Parathyroid adenoma (tissue), 2 donors: ENCODE measurements around the gene FGA.

Experiments used
- H2AFZ ChIP-seq: fragments of 300-600 bp; sonication (generic); one replicate; pipeline ENCODE4 v1.7.0; 2017; ENCODE audit warnings: antibody characterized with exemption, mild to moderate bottlenecking
- H3K27ac ChIP-seq: fragments of 300-600 bp; sonication (generic); one replicate; pipeline ENCODE4 v1.7.0; 2017
- H3K27me3 ChIP-seq: fragments of 300-600 bp; sonication (generic); one replicate; pipeline ENCODE4 v1.7.0; 2017; ENCODE audit warnings: low read length; ENCODE audit not compliant: control insufficient read depth, insufficient read depth
- H3K36me3 ChIP-seq: fragments of 300-600 bp; sonication (generic); one replicate; pipeline ENCODE4 v1.7.0; 2017; ENCODE audit warnings: low read length; ENCODE audit not compliant: control insufficient read depth, insufficient read depth
- H3K4me1 ChIP-seq: fragments of 300-600 bp; sonication (generic); one replicate; pipeline ENCODE4 v1.7.0; 2017; ENCODE audit warnings: control low read depth
- H3K4me2 ChIP-seq: fragments of 300-600 bp; sonication (generic); one replicate; pipeline ENCODE4 v1.7.0; 2017; ENCODE audit warnings: low read length
- H3K4me3 ChIP-seq: fragments of 300-600 bp; sonication (generic); one replicate; pipeline ENCODE4 v1.7.0; 2017; ENCODE audit warnings: low read depth, low read length
- H3K79me2 ChIP-seq: fragments of 300-600 bp; sonication (generic); one replicate; pipeline ENCODE4 v1.7.0; 2017; ENCODE audit warnings: control low read depth
- H3K9ac ChIP-seq: fragments of 300-600 bp; sonication (generic); one replicate; pipeline ENCODE4 v1.7.0; 2017; ENCODE audit warnings: mild to moderate bottlenecking
- H3K9me3 ChIP-seq: fragments of 300-600 bp; sonication (generic); one replicate; pipeline ENCODE4 v1.7.0; 2017; ENCODE audit warnings: low read length; ENCODE audit not compliant: control insufficient read depth
- TF ChIP-seq, protein P1 (sequence below): fragments of 300-600 bp; sonication (generic); IDR thresholded peaks from one replicate; pipeline ENCODE4 v1.7.0; 2017; ENCODE audit warnings: antibody characterized with exemption, mild to moderate bottlenecking
- donor health status: primary hyperparathyroidism.

The FGA gene

DNA sequence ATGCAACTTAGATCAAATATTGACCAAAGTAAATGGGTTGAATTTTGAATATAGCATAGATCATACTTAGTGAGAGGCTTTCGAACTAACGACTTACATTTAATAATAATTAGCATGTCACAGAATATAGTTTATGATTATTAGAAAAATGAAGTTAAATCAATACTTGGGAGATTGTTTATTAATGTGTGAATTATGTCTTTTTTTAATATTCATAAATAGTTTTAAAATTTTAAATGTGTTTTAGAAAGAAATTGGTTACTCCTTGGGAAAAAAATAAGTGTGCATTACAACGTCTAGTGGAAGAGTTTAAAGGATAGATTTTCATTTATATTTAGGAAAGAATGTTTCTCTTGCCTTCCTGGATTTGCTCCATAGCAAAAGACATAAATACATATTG, 7.3 kb downstream of the FGA start:
- Histone ChIP-seq H3K79me2 (no peaks in the 10 kb centered on the region), H3K27me3 (no peaks in the 10 kb centered on the region), H3K4me3 (no peak overlapping the region), H3K36me3 (no peaks in the 10 kb centered on the region), H3K4me2 (no peak overlapping the region), H3K4me1 (no peaks in the 10 kb centered on the region), H3K27ac (no peak overlapping the region), H3K9me3 (no peaks in the 10 kb centered on the region), H2AFZ (no peak overlapping the region), H3K9ac (no peak overlapping the region)
- TF ChIP-seq, protein P1, sequence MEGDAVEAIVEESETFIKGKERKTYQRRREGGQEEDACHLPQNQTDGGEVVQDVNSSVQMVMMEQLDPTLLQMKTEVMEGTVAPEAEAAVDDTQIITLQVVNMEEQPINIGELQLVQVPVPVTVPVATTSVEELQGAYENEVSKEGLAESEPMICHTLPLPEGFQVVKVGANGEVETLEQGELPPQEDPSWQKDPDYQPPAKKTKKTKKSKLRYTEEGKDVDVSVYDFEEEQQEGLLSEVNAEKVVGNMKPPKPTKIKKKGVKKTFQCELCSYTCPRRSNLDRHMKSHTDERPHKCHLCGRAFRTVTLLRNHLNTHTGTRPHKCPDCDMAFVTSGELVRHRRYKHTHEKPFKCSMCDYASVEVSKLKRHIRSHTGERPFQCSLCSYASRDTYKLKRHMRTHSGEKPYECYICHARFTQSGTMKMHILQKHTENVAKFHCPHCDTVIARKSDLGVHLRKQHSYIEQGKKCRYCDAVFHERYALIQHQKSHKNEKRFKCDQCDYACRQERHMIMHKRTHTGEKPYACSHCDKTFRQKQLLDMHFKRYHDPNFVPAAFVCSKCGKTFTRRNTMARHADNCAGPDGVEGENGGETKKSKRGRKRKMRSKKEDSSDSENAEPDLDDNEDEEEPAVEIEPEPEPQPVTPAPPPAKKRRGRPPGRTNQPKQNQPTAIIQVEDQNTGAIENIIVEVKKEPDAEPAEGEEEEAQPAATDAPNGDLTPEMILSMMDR = no peak

DNA sequence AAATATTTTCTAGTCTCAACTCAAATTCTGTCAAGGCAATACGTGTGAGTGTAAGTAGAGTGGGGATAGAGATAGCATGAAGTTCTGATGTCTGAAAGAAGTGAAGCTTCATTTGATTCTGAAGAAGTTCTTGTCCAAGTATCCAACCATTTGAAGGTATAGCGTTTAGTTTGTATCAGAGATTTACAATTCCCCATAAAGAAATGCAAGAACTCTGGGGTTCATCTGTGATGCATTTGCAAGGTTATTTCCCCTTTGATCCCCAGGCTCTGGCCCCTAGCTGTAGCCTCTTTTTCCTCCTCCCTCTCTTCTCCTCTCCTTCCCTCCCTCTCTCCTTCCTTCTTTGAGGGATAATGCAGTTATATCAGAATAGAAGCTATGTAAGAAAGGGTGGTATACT, 7.8 kb downstream of the FGA start:
- H3K4me2 ChIP-seq = no peak overlapping the region
- H2AFZ ChIP-seq = no peak overlapping the region
- H3K27me3 ChIP-seq = no peaks in the 10 kb centered on the region
- no peak overlapping the region for H3K9ac ChIP-seq
- no peaks in the 10 kb centered on the region for H3K4me1 ChIP-seq
- no peak overlapping the region for H3K27ac ChIP-seq
- TF ChIP-seq, protein P1 = no peak
- no peaks in the 10 kb centered on the region for H3K79me2 ChIP-seq
- no peak overlapping the region for H3K4me3 ChIP-seq
- H3K9me3 ChIP-seq = no peaks in the 10 kb centered on the region
- no peaks in the 10 kb centered on the region for H3K36me3 ChIP-seq

DNA sequence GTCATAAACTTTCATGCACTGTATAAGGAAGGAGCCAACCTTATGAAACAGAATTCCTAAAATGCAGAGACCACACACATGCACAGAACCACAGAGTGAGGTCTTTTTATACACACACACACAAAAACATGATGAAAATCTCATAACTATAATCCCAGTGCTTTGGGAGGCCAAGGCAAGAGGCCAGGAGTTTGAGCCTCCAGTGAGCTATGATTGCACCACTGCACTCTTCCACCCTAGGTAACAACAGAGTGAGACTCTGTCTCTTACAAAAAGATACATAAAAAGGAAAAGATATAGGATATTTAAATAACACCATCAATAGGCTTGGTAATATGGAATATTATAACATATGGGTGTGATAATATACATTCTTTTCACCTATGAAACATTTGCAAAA, 10.6 kb downstream of the FGA start:
- Histone ChIP-seq H3K9me3 (no peaks in the 10 kb centered on the region), H3K27ac (no peak overlapping the region)

DNA sequence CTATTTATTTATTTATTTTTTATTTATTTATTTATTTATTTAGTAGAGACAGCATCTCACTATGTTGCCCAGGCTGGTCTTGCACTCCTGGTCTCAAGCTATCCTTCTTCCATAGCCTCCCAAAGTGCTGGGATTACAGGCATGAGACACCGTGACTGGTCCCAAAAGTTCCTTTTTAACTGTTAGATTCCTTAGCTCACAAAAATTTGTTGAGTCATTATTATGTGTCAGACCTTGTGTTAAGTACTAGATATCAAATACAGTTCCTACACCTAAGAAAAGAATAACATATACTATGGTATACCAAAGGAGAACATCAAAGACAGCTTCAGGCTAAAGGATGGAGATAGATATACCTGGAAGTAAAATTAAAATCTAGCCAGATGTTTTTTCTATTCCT, 11.6 kb downstream of the FGA start:
- H3K36me3 ChIP-seq = no peaks in the 10 kb centered on the region
- H3K4me1 ChIP-seq = no peaks in the 10 kb centered on the region
- H3K27ac ChIP-seq = no peak overlapping the region
- no peak overlapping the region for H3K9ac ChIP-seq
- H3K4me3 ChIP-seq = no peak overlapping the region
- no peaks in the 10 kb centered on the region for H3K79me2 ChIP-seq
- H2AFZ ChIP-seq = no peak overlapping the region
- H3K4me2 ChIP-seq = no peak overlapping the region
- H3K9me3 ChIP-seq = no peaks in the 10 kb centered on the region
- H3K27me3 ChIP-seq = no peaks in the 10 kb centered on the region
- TF ChIP-seq, protein P1 = no peak

More for the DNA sequence above, 10.6 kb downstream of the FGA start:
- TF ChIP-seq, protein P1 = no peak
- Histone ChIP-seq H3K4me1 (no peaks in the 10 kb centered on the region), H3K9ac (no peak overlapping the region), H3K4me2 (no peak overlapping the region), H3K27me3 (no peaks in the 10 kb centered on the region), H3K79me2 (no peaks in the 10 kb centered on the region), H3K36me3 (no peaks in the 10 kb centered on the region), H2AFZ (no peak overlapping the region), H3K4me3 (no peak overlapping the region)

DNA sequence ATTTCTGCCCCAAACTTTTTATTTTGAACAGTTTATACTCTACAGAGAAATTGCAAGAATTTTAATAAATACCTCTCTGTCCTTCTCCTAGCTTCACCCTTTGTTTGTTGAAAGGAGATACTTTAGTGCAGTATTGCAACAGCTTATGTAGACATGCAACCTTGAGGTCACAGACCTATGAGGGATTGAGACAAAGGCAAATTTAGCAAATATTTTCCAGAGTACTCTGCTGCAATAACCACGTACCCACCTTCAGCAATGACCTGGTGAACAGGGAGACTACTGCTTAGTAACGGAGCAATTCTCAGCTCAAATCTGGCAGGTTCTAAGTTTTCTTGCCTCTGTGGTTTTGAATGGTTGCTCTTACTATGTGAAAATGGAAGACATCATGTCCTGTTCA, 13.2 kb downstream of the FGA start:
- Histone ChIP-seq H3K4me2 (no peak overlapping the region), H3K9ac (no peak overlapping the region), H3K36me3 (no peaks in the 10 kb centered on the region), H2AFZ (no peak overlapping the region), H3K4me1 (no peaks in the 10 kb centered on the region), H3K4me3 (no peak overlapping the region), H3K27ac (no peak overlapping the region), H3K27me3 (no peaks in the 10 kb centered on the region), H3K79me2 (no peaks in the 10 kb centered on the region), H3K9me3 (no peaks in the 10 kb centered on the region)
- TF ChIP-seq, protein P1 = no peak
